HFFc6 (cell line): ENCODE data around the gene SEMA3A. TPM values are rescaled to one million over a fixed set of nuclear protein-coding genes. Genes with fewer than 3 reads are reported as not detected.
A peak's percentile ranks its signal among the peaks of the same experiment; 100 is the strongest.

Experiments used
- DNase-seq: peaks from one replicate; pipeline ENCODE4 v3.0.0-alpha.2; 2018
- H3K27ac Mint-ChIP-seq: 2 replicates; pipeline ENCODE4 v1.8.0; 2020; ENCODE audit warnings: mild to moderate bottlenecking, mixed read lengths
- H3K27me3 Mint-ChIP-seq: 2 replicates; pipeline ENCODE4 v1.8.0; 2021; ENCODE audit warnings: mild to moderate bottlenecking, moderate library complexity, mixed read lengths; ENCODE audit not compliant: insufficient read depth
- H3K36me3 Mint-ChIP-seq: 2 replicates; pipeline ENCODE4 v1.8.0; 2021; ENCODE audit warnings: low read depth, mixed read lengths
- H3K4me1 Mint-ChIP-seq: 2 replicates; pipeline ENCODE4 v1.8.0; 2020; ENCODE audit warnings: low read depth, mixed read lengths
- H3K4me3 Mint-ChIP-seq: 2 replicates; pipeline ENCODE4 v1.8.0; 2020; ENCODE audit warnings: mild to moderate bottlenecking, moderate library complexity, mixed read lengths
- H3K9me3 Mint-ChIP-seq: 2 replicates; pipeline ENCODE4 v1.8.0; 2020; ENCODE audit warnings: mild to moderate bottlenecking, mixed read lengths
- CTCF ChIP-seq: fragments of 200-600 bp; sonication (generic); IDR thresholded peaks from 2 replicates; pipeline ENCODE4 v1.5.0; 2021; ENCODE audit warnings: antibody characterized with exemption, mild to moderate bottlenecking
- total RNA-seq, 6 experiments: library from RNA; stranded (reverse); fragmentation: NEBNext Ultra II Directional; extraction: Animal tissue kit (Norgen Biotek cat#: 25700); gene quantifications; 2 replicates in 1 of 6; 3 replicates in 5 of 6; pipeline ENCODE4 v1.2.3, GENCODE V29; 2021

Gene SEMA3A
- total RNA-seq, 6 experiments from 2014 or later: 56.9 to 86.2 (median 74.4) TPM

- Mint-ChIP-seq H3K4me3 (no peak overlapping the region), H3K27me3 (peaks cover 3% of the 10 kb centered on the region; the same call in 1 of the 2 replicates), H3K36me3 (no peaks in the 10 kb centered on the region), H3K27ac (no peak overlapping the region), H3K9me3 (no peaks in the 10 kb centered on the region), H3K4me1 (peaks cover 12% of the 10 kb centered on the region)
- no peak for DNase-seq
- TF ChIP-seq CTCF: no peak
Observed at GRCh38 chr7:83925860-83926259, 268.7 kb downstream of the SEMA3A start.

- peaks cover 12% of the 10 kb centered on the region for H3K4me1 Mint-ChIP-seq
- peaks cover 3% of the 10 kb centered on the region; the same call in 1 of the 2 replicates for H3K27me3 Mint-ChIP-seq
- peak overlapping the region; percentile 32; the same call in 1 of the 2 replicates for H3K4me3 Mint-ChIP-seq
- DNase-seq: peak; percentile 36
- no peaks in the 10 kb centered on the region for H3K9me3 Mint-ChIP-seq
- no peak for TF ChIP-seq CTCF
- no peak overlapping the region for H3K27ac Mint-ChIP-seq
- no peaks in the 10 kb centered on the region for H3K36me3 Mint-ChIP-seq
Observed at GRCh38 chr7:83921941-83922607, 272.5 kb downstream of the SEMA3A start.

- Mint-ChIP-seq H3K4me1 (peaks cover 12% of the 10 kb centered on the region), H3K27ac (no peak overlapping the region), H3K4me3 (no peak overlapping the region)
Observed at GRCh38 chr7:83921271-83921940, 273.2 kb downstream of the SEMA3A start.

GRCh38 chr7:83918142-83918541 lies 276.4 kb downstream of the SEMA3A start:
- Mint-ChIP-seq H3K4me1 (peaks cover 12% of the 10 kb centered on the region), H3K4me3 (no peak overlapping the region), H3K27me3 (peaks cover 5% of the 10 kb centered on the region; the same call in 1 of the 2 replicates), H3K9me3 (peaks cover 4% of the 10 kb centered on the region; the same call in 1 of the 2 replicates), H3K36me3 (no peaks in the 10 kb centered on the region), H3K27ac (no peak overlapping the region)
- DNase-seq: no peak
- no peak for TF ChIP-seq CTCF

More at GRCh38 chr7:83921271-83921940, 273.2 kb downstream of the SEMA3A start:
- H3K36me3 Mint-ChIP-seq: no peaks in the 10 kb centered on the region
- H3K9me3 Mint-ChIP-seq: no peaks in the 10 kb centered on the region
- no peak for TF ChIP-seq CTCF
- H3K27me3 Mint-ChIP-seq: peaks cover 3% of the 10 kb centered on the region; the same call in 1 of the 2 replicates
- no peak for DNase-seq

GRCh38 chr7:83913174-83913573 lies 281.4 kb downstream of the SEMA3A start:
- H3K27me3 Mint-ChIP-seq: peaks cover 6% of the 10 kb centered on the region; the same call in 1 of the 2 replicates
- H3K9me3 Mint-ChIP-seq: peaks cover 4% of the 10 kb centered on the region; the same call in 1 of the 2 replicates
- DNase-seq: no peak
- no peaks in the 10 kb centered on the region for H3K36me3 Mint-ChIP-seq
- no peak overlapping the region for H3K27ac Mint-ChIP-seq
- no peak overlapping the region for H3K4me3 Mint-ChIP-seq
- no peak for TF ChIP-seq CTCF
- H3K4me1 Mint-ChIP-seq: no peaks in the 10 kb centered on the region
